ENCODE results near the gene ZFP36L1. TPM values are rescaled to one million over a fixed set of nuclear protein-coding genes. Genes with fewer than 3 reads are reported as not detected.
A peak's percentile ranks its signal among the peaks of the same experiment; 100 is the strongest.

Gene ZFP36L1
- total and polyA plus RNA-seq, 7 donors, result 45.4 to 225 (median 117) TPM

GRCh38 chr14:68815298-68816182 lies 22.7 kb upstream of the ZFP36L1 start:
- no peak for TF ChIP-seq CTCF (IDR thresholded peaks at IDR 0.05)
- ATAC-seq, result peak; percentile 43 to 66 (median 52)
- intact Hi-C loops (cut with DNase I), result loop anchor here (1.0 to 10.0 kb wide), 8 partner anchors 19 to 979 kb away; no protein-coding TSS in a partner anchor

GRCh38 chr14:68814539-68815297 lies 21.9 kb upstream of the ZFP36L1 start:
- Histone ChIP-seq H3K27ac (peak overlapping the region; percentile 99), H3K27me3 (ENCODE audit: insufficient read depth in 3 of 3, low read length in 2 of 3) (no peaks in the 10 kb centered on the region), H3K36me3 (ENCODE audit: insufficient read depth in 1 of 2, low read depth in 1 of 2) (no peaks in the 10 kb centered on the region), H3K4me1 (peaks cover 23% of the 10 kb centered on the region), H3K9me3 (no peaks in the 10 kb centered on the region), H3K4me3 (peak overlapping the region; percentile 72)
- 16 to 25% (median 20%) methylated on average over 12 of the region's 12 CpGs for WGBS, 3 donors
- ATAC-seq (peak in 1 of 4 donors; percentile 7), DNase-seq (peak in 1 of 2 donors; percentile 64)
- intact Hi-C loops (cut with DNase I), result loop anchor here (5.0 to 10.0 kb wide), 3 partner anchors 440 to 727 kb away; no protein-coding TSS in a partner anchor
- no peak for TF ChIP-seq CTCF (IDR thresholded peaks at IDR 0.05)

More at GRCh38 chr14:68815298-68816182, 22.7 kb upstream of the ZFP36L1 start:
- peak overlapping the region; percentile 72 for H3K4me3 ChIP-seq
- peaks cover 23% of the 10 kb centered on the region for H3K4me1 ChIP-seq
- H3K27ac ChIP-seq, result peak overlapping the region; percentile 99
- H3K27me3 ChIP-seq (ENCODE audit: insufficient read depth in 3 of 3, low read length in 2 of 3), result no peaks in the 10 kb centered on the region
- no peaks in the 10 kb centered on the region for H3K9me3 ChIP-seq
- DNase-seq, result peak; percentile 55 to 74
- 44 to 68% (median 52%) methylated on average over 16 of the region's 16 CpGs for WGBS, 3 donors
- H3K36me3 ChIP-seq (ENCODE audit: insufficient read depth in 1 of 2, low read depth in 1 of 2), result no peaks in the 10 kb centered on the region

GRCh38 chr14:68814238-68814538 lies 21.3 kb upstream of the ZFP36L1 start:
- Histone ChIP-seq H3K27ac (peak overlapping the region; percentile 99), H3K4me3 (peak overlapping the region; percentile 72), H3K9me3 (no peaks in the 10 kb centered on the region), H3K36me3 (ENCODE audit: insufficient read depth in 1 of 2, low read depth in 1 of 2) (no peaks in the 10 kb centered on the region), H3K4me1 (peaks cover 23% of the 10 kb centered on the region), H3K27me3 (ENCODE audit: insufficient read depth in 3 of 3, low read length in 2 of 3) (no peaks in the 10 kb centered on the region)
- ATAC-seq (no peak), DNase-seq (no peak)
- 30 to 41% (median 35%) methylated on average over 2 of the region's 2 CpGs for WGBS, 3 donors
- TF ChIP-seq CTCF (IDR thresholded peaks at IDR 0.05), result no peak
- intact Hi-C loops (cut with DNase I), result loop anchor here in 1 of 2 donors (10.0 kb wide), 1 partner anchor 439 kb away; no protein-coding TSS in a partner anchor

GRCh38 chr14:68813318-68813838 lies 20.5 kb upstream of the ZFP36L1 start:
- DNase-seq, result no peak
- ATAC-seq, result no peak
- Histone ChIP-seq H3K27ac (peak overlapping the region; percentile 99), H3K9me3 (no peaks in the 10 kb centered on the region), H3K4me1 (peaks cover 23% of the 10 kb centered on the region), H3K4me3 (no peak overlapping the region), H3K36me3 (ENCODE audit: insufficient read depth in 1 of 2, low read depth in 1 of 2) (no peaks in the 10 kb centered on the region), H3K27me3 (ENCODE audit: insufficient read depth in 3 of 3, low read length in 2 of 3) (no peaks in the 10 kb centered on the region)
- intact Hi-C loops (cut with DNase I), result loop anchor here (2.0 to 10.0 kb wide), 3 partner anchors 15 to 439 kb away; no protein-coding TSS in a partner anchor
- TF ChIP-seq CTCF (IDR thresholded peaks at IDR 0.05), result no peak
- 67 to 87% (median 69%) methylated on average over 5 of the region's 5 CpGs for WGBS, 3 donors
